COR-L47 (cell line): Measurements from ENCODE around the gene EGLN2.
"Not testable (repeated sequence)": the region's sequence is repeated elsewhere in the genome, so short reads cannot be mapped to it uniquely, and the experiment has no call there.

Experiments
- DNase-seq: peaks from one replicate; lab custom pipeline; 2025; lab: John Stamatoyannopoulos, UW

The EGLN2 gene

DNA sequence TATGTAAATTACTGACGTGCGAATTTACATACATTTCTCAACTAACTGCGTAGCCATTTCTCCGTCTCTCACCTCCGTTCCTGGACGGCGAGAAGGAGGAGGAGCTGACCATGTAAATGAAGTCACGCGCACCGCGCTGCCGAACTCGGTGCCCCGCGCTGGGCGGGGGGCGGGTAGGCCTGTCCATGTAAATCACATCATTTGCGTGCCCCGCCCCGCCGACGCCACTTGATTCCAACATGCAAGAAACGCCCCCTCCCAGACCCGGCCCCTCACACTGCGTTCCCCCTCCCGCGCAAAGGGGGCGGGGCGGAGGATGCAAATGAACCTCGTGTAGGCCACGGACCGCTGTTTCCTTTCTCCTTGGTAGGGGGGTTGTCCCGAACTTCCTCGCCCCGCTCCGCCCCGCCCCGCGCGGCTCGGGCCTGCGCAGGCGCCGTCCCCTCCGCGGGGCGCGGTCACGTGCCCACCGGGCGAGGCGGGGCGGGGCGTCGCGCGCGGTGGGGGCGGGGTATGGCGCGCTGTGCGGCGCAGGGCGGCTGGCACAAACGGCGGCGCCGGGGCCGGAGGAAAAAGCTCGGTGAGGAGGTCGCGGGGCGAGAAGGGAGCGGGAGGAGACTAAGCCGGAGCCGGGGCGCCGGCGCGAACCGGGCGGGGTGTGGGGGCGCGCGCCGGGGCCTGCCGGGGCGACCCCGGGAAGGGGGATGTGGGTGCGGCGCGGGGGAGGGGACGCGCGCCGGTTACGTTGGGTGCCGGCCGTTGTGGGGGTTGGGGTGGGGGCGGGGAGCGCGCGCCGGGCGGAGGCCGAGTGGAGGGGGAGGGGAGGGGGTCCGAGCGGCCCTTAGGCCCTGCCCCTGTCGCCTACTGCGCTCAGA is at the start of gene EGLN2:
Gene EGLN2, plus strand, starts transcription at position 509 of the 875 bp plus-strand sequence. CDS start 1,382 bp downstream, outside the sequence.
- DNase-seq, result peak; percentile 100

- DNase-seq, result peak; percentile 100
Observed at GRCh38 chr19:40750058-40750873, 48.7 kb upstream of the EGLN2 start, which contains the start of gene ACTMAP. Gene ACTMAP, minus strand, starts transcription at chr19:40750477. Its CDS starts 674 bp downstream, at chr19:40749803.

GRCh38 chr19:40750874-40751537 is 48.0 kb upstream of the EGLN2 start, which contains the start of gene SNRPA:
Gene SNRPA, plus strand, starts transcription at chr19:40751203. Its CDS starts 206 bp downstream, at chr19:40751409.
- DNase-seq, result peak; percentile 98

DNA sequence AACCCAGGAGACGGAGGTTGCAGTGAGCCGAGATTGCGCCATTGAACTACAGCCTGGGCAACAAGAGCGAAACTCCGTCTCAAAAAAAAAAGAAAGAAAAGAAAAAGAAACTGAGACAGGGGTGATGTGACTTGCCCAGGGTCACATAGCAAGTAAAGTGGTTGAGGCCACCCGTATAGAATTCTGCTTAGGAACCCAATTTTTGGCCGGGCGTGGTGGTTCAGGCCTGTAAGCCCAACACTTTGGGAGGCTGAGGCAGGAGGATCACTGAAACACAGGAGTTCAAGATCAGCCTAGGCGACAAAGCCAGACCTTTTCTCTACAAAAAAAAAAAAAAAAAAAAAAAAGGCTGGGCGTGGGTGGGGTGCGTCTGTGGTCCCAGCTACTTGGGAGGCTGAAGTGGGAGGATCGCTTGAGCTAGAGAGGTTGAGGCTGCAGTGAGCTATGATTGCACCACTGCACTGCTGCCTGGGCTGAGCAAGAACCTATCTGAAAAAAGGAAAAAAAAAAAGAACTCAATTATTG is 46.7 kb upstream of the EGLN2 start:
- DNase-seq, result no peak

DNA sequence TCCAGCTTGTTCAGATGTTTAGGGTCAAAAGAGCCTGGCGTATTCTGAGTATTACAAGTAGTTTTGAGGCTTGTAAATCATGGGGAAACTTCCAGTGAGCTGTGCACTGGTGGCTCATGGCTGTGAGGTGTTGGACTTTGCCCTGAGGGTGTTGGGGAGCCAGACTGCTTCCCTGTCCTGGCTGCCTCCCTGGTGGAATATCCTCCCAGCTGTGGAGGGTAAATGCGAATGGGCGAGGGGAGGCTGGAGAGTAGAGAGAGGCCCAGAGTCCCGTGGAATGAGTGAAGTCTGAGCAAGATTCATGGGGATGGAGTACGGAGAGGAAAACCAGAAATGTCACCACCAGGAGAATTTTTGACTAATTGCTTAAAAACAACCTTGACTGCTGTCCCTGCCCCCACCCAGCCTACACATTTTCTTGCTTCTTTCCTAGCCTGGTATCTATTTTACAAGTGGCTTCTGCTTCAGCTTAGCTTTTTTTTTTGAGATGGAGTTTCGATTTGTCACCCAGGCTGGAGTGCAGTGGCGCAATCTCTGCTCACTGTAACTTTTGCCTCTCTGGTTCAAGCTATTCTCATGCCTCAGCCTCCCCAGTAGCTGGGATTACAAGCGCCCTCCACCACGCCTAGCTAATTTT is 44.3 kb upstream of the EGLN2 start:
- no peak for DNase-seq

DNA sequence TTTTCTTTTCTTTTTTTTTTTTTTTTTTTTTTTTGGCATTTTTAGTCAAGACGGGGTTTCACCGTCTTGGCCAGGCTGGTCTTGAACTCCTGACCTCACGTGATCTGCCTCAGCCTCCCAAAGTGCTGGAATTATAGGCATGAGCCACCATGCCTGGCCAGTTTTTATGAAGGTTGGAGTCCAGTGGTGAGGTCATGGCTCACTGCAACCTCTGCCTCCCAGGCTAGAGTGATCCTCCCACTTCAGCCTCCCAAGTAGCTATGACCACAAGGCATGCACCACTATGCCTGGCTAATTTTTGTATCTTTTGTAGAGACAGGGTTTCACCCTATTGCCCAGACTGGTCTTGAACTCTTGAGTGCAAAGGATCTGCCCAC is 43.8 kb upstream of the EGLN2 start:
- DNase-seq, result no peak

DNA sequence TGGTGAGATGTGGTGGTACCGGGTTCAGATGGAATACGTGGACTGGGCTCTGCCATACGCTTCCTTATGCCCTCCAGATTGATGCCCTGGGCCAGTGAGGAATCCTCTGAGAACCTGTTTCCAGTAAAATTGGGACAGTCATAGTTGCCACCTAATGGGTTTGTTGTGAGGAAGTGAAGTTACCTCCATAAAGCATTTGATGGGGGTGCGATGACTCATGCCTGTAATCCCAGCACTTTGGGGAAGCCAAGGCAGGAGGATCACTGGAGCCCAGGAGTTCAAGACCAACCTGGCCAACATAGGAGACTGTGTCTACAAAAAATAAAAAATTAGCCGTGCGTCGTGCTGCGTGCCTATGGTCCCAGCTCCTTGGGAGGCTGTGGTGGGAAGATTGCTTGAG is 43.2 kb upstream of the EGLN2 start:
- DNase-seq, result no peak

GRCh38 chr19:40756502-40757110 is 42.4 kb upstream of the EGLN2 start:
- no peak for DNase-seq

DNA sequence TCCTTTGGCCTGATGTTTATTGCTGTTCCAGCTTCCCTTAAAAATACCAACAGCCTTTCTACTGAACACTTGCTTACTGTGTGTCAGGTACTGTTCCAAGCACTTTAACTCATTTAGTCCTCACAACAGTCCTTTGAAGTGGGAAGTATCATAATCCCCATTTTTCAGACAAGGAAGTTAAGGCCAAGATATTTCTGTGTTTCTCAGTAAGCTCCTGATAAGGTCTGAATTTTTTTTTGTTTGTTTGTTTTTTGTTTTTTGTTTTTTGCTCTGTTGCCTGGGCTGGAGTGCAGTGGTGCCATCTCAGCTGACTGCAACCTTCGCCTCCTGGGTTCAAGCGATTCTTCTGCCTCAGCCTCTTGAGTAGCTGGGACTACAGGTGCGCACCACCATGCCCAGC is 40.5 kb upstream of the EGLN2 start:
- no peak for DNase-seq

GRCh38 chr19:40759352-40759751 is 39.6 kb upstream of the EGLN2 start:
- DNase-seq, result no peak

DNA sequence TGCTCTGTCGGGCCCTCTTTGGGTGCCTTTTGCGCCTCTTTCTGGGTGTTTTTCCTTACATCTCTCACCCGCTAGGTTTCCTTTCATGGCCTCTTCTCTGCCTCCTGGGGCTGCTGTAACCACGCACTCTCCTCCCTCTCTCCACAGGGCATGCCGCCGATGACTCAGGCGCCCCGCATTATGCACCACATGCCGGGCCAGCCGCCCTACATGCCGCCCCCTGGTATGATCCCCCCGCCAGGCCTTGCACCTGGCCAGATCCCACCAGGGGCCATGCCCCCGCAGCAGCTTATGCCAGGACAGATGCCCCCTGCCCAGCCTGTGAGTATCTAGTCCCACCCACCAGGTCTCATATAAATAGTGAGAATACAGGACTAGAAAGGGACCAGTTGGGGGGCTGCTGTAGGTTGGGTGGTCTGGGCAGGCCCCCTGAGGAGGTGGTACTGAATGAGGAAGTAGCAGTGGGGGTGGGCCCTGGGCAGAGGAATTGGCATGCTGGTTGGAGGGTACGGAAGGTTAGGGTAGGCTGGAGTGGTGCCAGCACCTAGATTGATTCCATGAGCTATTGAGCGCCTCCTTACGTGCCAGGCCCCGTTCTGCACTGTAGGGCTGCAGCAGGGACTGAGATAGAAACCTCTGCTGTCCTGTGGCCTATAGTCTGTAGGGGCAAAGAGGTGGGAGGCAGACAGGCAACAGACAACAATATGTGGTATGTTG is 36.1 kb upstream of the EGLN2 start:
- DNase-seq, result no peak

- no peak for DNase-seq
Observed at GRCh38 chr19:40763526-40763925, 35.5 kb upstream of the EGLN2 start.

DNA sequence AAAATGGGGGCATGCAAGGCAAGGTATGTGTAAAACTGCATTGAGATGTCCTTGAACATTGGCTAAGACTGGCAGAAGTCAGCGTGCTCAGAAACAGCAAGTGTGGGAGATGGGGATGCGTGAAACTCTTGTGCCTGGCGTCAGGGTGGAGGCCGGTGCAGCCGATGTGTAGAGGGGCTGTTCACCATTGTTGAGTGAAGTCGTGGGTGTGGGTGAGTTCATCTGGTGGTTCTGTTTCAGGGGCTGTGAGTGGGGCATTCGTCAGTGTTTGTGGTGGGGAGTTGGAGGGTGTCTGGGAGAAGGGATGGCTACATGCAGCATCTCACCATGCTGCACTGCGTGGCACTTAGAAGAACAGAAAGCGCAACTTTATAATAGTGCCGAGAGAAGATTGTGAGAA is 35.0 kb upstream of the EGLN2 start:
- no peak for DNase-seq

GRCh38 chr19:40766385-40766784 is 32.6 kb upstream of the EGLN2 start:
- DNase-seq, result not testable (repeated sequence)

- no peak for DNase-seq
Observed at GRCh38 chr19:40768869-40769268, 30.1 kb upstream of the EGLN2 start.

- not testable (repeated sequence) for DNase-seq
Observed at GRCh38 chr19:40771101-40771862, 27.7 kb upstream of the EGLN2 start.

DNA sequence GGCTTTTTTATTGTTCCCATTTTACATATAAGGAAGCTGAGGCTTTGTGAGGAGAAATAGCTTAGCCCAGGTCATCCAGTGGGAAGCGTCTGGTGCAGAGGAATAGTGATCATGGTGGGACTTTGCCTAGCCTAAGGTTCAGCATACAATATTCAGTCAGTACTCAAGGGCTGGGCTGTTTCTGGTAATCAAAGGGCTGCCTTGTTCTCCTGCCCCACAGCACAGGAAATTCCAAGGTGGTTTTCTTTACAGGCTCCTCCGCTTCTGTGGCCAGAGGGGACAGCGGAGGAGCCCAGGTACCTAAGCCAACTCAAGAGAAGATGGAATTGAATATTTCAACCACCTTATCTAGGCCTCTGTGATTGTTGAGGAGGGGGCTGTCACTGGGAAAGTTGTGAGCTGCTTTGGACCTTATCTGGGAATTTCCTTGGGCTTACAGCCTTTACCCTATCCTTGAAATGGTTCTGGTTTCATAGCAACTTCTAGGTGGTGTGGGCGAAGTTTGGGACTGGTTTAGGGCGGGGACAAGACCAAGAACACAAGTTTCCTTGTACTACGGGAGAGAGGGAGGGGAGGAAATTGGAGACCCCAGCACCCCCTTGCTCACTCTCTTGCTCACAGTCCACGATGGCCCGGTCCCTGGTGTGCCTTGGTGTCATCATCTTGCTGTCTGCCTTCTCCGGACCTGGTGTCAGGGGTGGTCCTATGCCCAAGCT is 23.9 kb upstream of the EGLN2 start, which contains the start of gene MIA:
Gene MIA, plus strand, starts transcription at position 606 of the 716 bp plus-strand sequence. Its CDS starts 22 bp downstream, at position 628.
- DNase-seq, result no peak

- DNase-seq, result no peak
Observed at GRCh38 chr19:40775632-40776022, 23.4 kb upstream of the EGLN2 start.

GRCh38 chr19:40776364-40776763 is 22.6 kb upstream of the EGLN2 start:
- no peak for DNase-seq
